Superior temporal gyrus (tissue), 1 donor: ENCODE results near the gene KANK4.
"Not testable (repeated sequence)": the region's sequence is repeated elsewhere in the genome, so short reads cannot be mapped to it uniquely, and the experiment has no call there.

ENCODE experiments used
- DNase-seq: peaks from one replicate; pipeline ENCODE4 v3.0.0-alpha.2; 2016; ENCODE audit errors: extremely low spot score

The KANK4 gene

DNA sequence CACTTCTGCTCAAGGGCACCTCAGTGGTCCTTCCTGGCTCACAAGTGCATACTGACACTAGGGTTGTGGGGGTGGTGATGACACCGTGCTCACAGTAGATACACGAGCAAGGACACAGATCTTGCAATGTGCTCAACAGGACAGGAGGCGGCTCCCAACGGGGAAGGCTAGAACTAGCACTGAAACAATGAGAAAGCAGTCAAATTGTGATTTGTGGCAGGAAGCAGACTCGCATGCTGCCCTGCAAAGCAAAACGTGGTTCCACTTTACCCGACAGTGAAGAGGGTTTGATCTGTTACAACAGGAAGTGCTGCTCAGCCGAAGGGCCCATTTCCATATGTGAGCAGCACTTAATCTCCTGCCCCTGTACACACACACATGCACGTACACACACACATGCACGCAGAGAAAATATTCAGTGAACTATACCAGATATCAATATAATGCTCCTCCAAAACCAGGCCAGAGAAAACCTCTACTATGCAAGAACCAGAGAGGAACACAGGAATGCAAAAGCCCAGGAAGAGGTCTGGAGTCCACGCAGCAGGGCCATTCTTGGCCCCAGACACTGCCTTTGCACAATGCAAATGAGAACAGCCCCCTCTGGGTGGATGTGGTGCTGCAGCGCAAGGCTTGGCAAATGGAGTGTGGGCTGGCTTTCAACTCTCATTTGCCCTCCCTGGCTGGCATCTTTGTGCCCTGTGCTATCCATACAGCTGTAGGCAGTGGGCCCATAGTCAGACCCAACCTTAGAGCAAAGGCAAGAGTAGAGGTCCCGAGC lies 47.1 kb downstream of the KANK4 start:
- no peak for DNase-seq

DNA sequence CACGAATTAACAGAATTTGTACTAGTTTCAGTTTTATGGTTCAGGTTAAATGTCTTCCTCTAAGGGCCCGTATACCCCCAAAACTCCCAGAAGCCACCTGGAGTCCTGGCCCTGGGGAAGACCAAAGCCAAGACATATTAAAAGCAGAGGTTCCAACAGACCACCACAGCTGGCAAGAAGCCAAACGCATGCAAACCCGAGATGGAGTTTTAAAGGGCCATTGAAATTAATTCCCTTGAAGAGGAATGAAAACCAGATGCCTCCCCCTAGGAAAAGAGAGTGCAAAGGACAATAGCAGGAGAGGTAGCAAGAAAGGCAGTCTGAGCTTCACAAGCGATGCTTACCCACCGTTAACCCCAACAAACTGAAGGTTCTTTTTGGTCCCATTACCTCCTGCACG lies 48.1 kb downstream of the KANK4 start:
- no peak for DNase-seq

- DNase-seq: no peak
These were observed 49.3 kb downstream of the KANK4 start for GRCh38 chr1:62269851-62270495.

GRCh38 chr1:62269439-62269838 lies 49.8 kb downstream of the KANK4 start:
- no peak for DNase-seq

DNA sequence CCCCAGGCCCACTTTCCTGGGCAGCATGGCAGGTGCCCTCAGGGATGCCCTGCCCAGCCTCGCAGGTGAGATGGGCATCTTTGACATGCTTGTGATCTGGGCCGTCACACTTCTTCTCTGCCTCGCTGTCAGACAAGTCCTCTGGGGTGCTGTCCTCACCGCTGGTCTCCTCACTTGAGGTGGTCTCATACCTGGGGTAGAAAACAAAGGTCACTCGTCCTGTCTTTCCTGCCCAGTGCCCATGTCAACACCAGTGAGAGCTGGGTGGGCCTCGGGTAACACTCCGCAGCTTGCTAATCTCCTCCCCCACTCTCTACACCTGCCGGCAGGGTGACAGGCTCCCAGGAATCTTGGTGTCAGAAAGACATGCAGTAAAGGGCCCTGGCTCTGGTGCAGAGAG lies 50.9 kb downstream of the KANK4 start:
- DNase-seq: no peak

- DNase-seq: no peak
These were observed 53.0 kb downstream of the KANK4 start for GRCh38 chr1:62265956-62266935.

GRCh38 chr1:62263814-62264353 lies 55.4 kb downstream of the KANK4 start:
- no peak for DNase-seq

GRCh38 chr1:62263006-62263813 lies 56.0 kb downstream of the KANK4 start:
- DNase-seq: no peak

DNA sequence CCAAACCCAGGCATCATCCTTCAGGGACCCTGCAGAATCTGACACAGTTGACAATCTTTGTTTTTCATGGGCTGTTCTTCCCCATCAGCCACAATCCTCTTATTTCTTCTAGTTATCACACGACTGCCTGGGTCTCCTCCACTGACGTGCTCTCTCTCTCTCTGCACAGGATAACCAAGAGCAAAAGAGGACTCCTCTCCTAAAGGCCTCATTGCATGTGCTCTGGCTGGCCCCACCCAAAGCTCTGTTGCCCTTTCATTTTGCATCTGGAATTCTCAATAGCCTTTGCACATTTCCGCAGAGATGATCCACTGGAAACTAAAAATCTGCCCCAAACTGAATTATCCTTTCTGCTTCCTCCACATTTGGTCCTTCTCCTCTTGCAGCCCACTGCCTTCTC lies 58.5 kb downstream of the KANK4 start:
- DNase-seq: no peak

GRCh38 chr1:62259551-62259950 lies 59.7 kb downstream of the KANK4 start:
- DNase-seq: no peak

DNA sequence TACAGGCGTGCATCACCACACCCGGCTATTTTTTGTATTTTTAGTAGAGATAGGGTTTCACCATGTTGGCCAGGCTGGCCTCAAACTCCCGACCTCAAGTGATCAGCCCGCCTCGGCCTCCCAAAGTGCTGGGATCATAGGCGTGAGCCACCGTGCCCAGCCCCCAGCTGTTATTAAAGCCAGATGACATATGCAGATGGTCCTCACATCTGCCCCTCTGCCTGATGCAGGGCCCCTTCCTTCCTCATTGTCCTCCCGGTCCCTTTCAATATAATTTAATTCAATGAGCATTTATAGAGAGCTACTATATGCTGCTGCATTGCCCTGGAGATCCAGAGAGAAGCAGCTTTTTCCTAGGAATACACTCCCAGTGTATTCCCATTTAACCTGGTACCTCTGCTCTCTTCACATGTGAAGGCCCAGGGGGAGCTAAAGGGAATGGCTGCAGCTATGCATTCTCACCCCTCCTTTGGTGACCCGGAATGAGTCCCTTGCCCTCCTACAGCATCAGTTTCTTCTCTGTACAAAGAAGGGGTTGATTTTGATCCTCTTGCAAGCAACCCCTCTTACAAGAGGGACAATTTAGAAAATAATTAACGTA lies 69.0 kb downstream of the KANK4 start:
- DNase-seq: no peak

DNA sequence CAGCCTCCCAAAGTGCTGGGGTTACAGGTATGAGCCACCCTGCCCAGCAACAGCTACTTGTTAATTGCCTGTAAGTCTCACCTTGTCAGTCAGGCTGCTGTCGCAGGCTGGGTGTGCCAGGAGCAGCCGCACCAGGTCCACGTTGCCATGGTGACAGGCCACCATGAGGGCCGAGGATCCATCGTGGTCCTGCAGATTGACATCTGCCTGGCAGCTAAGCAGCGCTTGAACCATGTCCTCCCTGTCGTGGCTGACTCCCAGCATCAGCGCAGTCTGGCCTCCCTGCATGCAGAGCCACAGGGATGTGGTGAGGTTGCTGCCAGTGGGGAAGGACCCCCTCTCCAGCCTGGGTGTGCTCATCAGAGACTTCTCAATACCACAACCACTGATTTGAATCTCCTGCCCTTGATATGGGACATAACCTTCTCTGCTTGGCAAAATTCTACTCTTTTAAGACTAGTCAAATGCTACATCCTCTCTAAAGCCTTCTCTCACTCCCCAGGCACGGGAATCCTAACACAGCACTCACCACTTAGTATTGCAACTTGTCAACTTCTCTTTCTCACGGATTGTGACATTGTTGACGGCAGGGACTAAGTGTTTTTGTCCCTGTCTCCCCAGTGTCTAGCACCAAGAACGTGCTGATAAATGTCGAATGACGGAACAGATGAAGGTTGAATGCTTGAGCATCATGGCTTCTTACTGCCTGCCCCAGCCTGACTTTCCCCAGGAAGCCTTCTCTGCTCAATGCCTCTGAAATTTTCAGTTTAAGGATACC lies 71.7 kb downstream of the KANK4 start:
- DNase-seq: no peak

GRCh38 chr1:62245201-62245600 lies 74.0 kb downstream of the KANK4 start:
- DNase-seq: no peak

- DNase-seq: not testable (repeated sequence)
These were observed 74.9 kb downstream of the KANK4 start for GRCh38 chr1:62244380-62244779.

DNA sequence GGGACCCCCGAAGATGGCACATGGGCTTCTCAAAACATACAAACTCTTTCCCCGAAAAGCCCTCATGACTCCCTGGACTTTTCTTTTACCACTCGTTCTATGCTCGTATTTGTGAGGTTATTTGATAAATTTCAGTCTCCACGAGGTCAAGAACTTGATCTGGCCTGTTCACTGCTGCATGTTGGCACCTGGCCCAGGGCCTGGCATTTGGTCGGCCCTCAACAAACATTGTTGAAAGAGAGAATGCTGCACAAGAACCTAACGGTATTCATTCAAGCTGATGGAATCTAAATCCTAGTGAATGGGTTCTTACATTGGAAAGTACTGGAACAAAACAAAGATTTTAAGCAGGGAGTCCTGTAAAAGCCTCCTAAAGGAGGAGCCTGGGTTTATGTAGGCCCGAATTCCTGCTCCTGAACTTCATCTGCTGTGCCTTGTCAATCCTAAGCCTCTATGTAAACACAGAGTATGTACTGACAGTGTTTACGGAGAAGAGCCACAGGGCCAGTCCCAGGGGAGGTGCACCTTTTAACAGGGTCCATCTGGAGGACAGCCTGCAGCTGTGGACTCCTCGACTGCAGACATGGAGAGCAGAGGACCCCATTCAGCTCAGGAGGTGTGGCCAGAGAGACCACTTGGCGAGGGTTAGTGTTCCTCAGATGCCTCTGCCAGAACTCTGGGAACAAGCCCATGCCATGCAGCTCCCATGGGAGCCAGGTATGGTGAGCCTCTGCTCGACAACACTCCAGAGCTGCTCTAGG lies 77.7 kb downstream of the KANK4 start:
- DNase-seq: no peak

GRCh38 chr1:62240651-62241370 lies 78.4 kb downstream of the KANK4 start:
- no peak for DNase-seq

GRCh38 chr1:62239652-62240403 lies 79.4 kb downstream of the KANK4 start:
- not testable (repeated sequence) for DNase-seq

DNA sequence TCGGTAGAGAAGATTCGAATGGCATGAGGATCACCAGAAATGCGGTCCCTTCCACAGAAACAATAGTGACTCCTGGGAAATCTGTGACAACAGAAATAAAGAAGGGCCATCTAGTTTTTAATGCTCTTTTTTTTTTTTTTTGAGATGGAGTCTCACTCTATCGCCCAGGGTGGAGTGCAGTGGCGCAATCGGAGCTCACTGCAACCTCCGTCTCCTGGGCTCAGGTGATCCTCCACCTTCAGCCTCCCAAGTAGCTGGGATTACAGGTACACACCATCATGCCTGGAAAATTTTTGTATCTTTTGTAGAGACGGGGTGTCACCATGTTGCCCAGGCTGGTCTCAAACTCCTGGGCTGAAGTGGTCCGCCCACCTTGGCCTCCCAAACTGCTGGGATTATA lies 80.7 kb downstream of the KANK4 start:
- DNase-seq: no peak
